IPS DF 4.7 (cell line): ENCODE results near the gene LAMB1.
"Not testable (repeated sequence)": the region's sequence is repeated elsewhere in the genome, so short reads cannot be mapped to it uniquely, and the experiment has no call there.

ENCODE experiments used
- DNase-seq: peaks from one replicate; pipeline ENCODE4 v3.0.0-alpha.2; 2013; ENCODE audit warnings: low spot score; ENCODE audit errors: extremely low read depth

LAMB1 gene

DNA sequence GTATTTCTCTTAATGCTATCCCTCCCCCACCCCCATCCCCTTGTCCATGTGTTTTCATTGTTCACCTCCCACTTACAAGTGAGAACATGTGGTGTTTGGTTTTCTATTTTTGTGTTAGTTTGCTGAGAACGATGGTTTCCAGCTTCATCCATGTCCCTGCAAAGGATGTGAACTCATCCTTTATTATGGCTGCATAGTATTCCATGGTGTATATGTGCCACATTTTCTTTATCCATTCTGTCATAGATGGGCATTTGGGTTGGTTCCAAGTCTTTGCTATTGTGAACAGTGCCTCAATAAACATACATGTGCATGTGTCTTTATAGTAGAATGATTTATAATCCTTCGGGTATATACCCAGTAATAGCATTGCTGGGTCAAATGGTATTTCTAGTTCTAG, 81.1 kb downstream of the LAMB1 start:
- not testable (repeated sequence) for DNase-seq

DNA sequence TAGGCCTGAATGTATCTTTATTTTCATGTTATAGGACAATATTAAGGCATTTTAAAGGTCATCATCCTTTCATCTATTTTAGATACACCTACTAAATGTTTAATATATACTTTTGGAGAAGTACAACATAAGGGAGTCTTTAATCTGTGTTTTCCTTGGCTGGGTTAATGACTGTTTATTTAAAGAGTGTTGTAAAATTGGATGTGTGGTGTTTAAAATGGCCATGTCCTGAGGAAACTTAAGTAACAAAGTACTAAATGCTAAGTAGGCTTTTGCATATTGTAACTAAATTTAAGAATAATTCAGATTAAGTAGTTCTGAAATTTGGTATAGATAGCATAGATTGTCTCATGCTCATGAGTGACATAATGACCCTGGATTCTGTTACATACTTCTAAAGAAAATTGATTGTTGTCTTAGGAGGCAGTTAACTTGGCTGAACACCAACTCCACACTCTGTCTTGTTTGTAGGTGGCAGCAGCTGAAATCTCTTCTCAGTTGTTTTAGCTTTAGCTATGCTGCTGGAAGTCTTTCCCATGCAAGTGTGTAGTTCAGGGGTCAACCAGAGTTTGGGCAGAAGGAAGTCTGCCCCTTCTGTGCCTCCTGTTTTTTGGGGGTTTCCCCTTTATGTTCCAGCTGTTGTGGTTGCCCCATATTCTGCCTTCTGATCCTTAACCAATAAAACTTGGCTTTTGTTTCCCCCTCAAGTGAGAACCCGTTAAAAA, 82.8 kb downstream of the LAMB1 start:
- no peak for DNase-seq

- DNase-seq: no peak
Measured at GRCh38 chr7:107918948-107919347, 84.0 kb downstream of the LAMB1 start.

DNA sequence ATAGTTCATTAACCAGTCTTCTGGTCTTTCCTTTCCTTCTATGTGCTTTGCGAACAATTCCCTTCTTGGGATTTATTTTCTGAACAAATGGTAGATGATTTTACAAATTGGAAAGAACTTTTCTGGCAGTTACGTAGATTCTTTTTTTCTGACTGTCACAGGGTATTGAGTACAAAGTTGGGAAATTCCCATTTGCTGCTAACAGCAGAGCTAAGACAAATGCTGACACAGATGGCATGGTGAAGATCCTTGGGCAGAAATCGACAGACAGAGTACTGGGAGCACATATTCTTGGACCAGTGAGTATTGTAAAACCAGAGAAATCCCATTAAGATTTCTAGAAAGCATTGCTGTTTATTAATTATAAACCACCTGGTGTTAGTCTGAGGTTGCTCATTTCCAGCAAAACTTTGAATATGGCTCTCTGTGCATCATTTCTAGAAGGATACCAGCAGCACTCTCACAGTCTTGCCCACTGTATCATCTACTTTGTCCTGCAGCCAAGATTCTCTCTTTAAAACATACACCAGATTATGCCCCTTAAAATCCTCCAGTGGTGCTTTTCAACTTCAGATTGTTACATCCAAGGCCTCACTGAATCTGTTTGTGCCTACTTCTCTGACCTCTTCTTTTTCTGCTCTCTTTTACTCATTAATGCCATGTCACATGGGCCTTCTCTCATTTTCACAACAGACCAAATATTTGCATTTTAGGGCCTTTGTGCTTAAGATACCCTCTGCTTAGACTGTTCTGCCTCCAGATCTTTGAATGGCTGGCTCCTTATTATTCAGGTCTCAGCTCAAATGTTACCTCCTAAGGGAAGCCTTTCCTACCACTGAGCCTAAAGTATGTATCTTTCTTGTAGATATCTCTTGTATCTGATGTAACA, 85.0 kb downstream of the LAMB1 start:
- no peak for DNase-seq

- no peak for DNase-seq
Measured at GRCh38 chr7:107915541-107915940, 87.4 kb downstream of the LAMB1 start.

DNA sequence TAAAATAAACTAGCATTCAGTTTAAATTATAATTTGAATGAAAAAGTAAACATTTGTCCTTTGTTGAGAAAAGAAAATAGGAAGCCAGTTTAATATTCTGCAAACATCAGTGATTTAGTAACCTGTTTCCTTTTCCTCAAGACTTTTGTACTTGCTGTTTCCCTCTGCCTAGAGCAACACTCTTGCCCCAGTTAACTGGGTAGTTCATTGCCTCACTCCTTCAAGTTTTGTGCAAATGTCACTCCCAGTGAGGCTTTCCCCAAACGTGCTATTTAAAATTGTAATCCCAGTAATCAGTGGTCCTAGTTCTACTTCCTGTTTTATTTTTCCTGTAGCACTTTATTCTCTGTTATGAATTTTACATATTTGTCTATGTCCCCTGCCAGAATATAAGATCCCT, 88.1 kb downstream of the LAMB1 start:
- no peak for DNase-seq

DNA sequence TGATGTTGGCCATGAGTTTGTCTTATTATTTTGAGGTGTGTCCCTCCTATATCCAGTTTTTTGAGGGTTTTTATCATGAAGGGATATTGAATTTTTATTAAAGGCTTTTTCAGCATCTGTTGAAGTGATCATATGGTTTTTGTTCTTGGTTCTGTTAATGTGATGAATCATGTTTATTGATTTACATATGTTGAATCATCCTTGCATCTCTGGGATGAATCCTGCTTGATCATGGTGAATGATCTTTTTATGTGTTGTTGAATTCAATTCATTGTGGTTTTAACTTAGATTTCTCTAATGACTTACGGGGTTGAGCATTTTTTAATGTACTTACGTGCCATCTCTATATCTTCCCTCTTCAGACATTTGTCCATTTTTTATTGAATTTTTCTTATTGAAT, 89.1 kb downstream of the LAMB1 start:
- no peak for DNase-seq

GRCh38 chr7:107911981-107912380, 91.0 kb downstream of the LAMB1 start:
- DNase-seq: no peak

- no peak for DNase-seq
Measured at GRCh38 chr7:107909445-107909844, 93.5 kb downstream of the LAMB1 start.

DNA sequence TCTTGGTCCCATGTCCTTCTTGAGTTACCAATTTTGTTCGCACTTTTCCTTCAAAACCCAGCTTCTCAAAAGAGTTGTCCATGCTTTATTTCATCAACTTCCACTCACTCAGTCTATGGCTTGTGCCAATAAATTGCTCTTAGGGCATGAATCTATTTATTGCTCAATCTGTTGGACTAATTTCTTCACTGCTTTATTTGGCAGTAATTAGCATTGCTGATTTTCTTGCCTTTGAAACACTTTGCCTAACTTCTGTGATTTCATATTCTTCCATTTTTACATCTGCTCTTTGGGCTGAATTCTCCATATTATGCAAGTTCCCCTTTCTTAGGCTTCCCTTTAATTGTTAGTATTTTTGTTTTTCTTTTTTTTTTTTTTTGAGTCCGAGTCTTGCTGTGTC, 95.2 kb downstream of the LAMB1 start:
- no peak for DNase-seq

- no peak for DNase-seq
Measured at GRCh38 chr7:107902381-107902780, 100.6 kb downstream of the LAMB1 start.

GRCh38 chr7:107900496-107901015, 102.4 kb downstream of the LAMB1 start:
- DNase-seq: no peak

GRCh38 chr7:107898997-107899594, 103.9 kb downstream of the LAMB1 start:
- no peak for DNase-seq

DNA sequence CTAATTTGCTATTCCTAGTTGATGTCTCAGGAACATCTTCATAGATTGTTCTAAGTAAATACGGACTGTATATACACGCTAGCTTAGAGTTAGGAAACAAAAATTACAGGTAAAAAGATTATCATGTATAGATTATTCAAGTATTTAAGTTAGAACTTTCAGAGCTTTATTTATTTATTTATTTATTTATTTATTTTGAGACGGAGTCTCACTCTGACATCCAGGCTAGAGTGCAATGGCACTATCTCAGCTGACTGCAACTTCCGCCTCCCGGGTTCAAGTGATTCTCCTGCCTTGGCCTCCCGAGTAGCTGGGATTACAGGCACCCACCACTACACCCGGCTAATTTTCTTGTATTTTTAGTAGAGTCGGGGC, 110.6 kb downstream of the LAMB1 start:
- not testable (repeated sequence) for DNase-seq

- no peak for DNase-seq
Measured at GRCh38 chr7:107891636-107892366, 111.2 kb downstream of the LAMB1 start.

DNA sequence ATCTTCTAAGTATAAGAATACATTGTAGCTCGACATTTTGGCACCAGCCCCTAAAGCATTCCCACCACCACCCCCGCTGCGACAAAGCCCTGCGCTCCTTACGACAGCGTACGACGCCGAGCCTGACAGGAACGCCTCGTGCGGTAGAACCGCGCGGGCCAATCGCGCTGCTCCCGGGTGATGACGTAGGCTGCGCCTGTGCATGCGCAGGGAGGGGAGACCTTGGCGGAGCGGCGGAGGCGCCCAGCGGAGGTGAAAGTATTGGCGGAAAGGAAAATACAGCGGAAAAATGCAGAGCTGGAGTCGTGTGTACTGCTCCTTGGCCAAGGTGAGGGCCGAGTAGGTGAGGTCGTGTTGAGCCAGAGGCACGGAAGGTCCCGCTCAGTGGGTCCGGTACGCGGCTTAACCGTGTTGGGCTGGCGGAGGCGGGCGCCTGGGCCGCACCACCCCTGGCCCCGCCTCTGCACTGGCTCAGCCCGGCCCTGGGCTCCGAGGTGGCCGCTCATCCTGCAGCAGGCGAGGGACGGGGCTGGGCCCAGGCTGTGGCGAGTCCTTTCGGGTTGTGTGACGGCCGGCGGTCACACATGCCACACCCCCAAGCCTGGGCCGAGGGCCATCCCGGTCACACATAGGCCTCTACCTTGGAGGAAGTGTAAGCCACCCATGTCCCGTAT, 111.9 kb downstream of the LAMB1 start, which contains the start of gene DLD:
DLD (plus strand) TSS at position 222 of the 674 bp plus-strand sequence; CDS start at position 290, 68 bp downstream.
- no peak for DNase-seq

DNA sequence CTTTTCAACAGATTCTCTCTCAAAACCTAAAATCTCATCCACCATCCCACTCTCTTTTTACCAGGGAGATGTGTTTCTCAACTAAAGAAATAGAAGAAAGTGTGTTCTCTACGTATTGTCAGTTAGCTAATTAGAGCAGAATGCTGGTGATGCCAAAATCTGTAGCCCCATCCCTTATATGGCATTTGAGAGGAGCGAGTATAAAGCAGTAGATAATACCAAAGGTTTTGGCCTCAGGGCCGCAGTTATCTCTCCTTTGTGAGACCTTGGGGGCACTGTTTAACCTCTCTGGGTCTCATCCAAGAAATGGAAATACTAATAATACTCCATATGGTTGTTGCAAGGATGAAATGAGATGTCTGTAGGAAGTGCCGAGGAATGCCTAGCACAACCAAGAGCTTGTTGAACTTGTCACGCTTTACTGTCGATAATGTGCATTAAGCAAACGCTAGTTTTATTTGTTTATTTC, 112.4 kb downstream of the LAMB1 start:
- no peak for DNase-seq

GRCh38 chr7:107889992-107890391, 113.0 kb downstream of the LAMB1 start:
- DNase-seq: no peak

GRCh38 chr7:107887827-107888226, 115.1 kb downstream of the LAMB1 start:
- not testable (repeated sequence) for DNase-seq

DNA sequence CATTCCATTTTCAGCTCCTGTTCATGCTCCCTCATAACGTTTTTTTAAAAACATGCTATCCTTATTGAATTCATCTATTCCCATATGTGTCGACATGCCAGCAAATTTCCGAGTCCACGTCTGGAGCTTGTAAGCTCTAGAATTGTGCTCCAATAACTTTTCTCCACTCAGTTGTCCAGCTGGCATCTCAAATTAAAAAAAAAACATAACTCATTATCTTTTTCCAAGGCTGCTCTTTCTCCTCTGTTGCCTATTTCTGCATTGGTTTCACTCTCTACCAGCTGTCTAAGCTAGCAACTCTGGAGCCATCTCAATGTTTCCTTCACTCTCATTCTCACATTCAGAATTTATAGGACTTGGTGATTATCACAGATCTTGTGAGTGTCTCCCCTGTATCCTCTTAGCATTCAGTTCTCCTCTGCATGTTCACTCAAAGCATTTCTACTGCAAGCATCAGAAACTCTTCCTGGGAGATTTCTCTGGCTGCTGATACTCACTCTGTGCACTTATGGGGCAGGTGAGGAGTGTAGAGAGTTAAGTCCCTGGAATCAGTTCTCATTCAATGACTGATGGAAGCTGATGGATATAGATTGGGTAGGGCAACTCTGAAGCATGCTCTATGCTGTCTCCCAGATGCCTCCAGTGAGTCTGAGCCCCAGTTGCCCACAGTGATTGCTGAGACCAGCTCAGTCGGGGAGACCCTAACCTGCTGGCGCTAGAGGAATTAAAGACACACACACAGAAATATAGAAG, 118.7 kb downstream of the LAMB1 start:
- no peak for DNase-seq
